Stomach (tissue), 4 donors: ENCODE results near the gene ZNF691.

ENCODE experiments used
- POLR2A ChIP-seq, 4 donors: fragments of 450-650 bp; IDR thresholded peaks; one replicate each; pipeline ENCODE4 v1.6.1; 2016; ENCODE audit warnings: antibody characterized with exemption in 4 of 4, control low read depth in 2 of 4, mild to moderate bottlenecking in 1 of 4, moderate library complexity in 1 of 4
- TF ChIP-seq, protein P1 (sequence below), 7 experiments: fragments of 450-650 bp in 4 of 7; fragments of 200-600 bp in 3 of 7; sonication (generic) in 3 of 7; IDR thresholded peaks; one replicate each; pipeline ENCODE4 v1.5.1; 2016 to 2019; ENCODE audit warnings: antibody characterized with exemption in 7 of 7, control low read depth in 2 of 7, mild to moderate bottlenecking in 1 of 7

DNA sequence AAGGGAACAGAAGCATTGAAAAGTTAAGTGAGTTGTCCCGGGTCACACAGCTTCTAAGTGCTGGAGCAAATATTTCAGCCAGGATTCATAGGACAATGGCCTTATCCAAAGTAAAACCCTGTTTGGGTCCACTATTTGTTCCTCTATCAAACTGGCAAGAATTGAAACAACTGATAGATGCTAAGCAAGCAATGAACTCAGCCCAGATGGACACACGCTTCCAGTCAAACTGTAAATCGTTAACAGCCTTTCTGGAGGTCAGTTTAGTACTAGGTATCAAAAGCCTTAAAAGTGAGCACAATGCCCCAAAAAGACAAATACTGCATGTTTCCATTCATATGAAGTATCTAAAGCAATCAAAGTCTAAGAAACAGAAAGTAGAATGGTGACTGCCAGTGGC, 28.4 kb upstream of the ZNF691 start:
- TF ChIP-seq, protein P1, sequence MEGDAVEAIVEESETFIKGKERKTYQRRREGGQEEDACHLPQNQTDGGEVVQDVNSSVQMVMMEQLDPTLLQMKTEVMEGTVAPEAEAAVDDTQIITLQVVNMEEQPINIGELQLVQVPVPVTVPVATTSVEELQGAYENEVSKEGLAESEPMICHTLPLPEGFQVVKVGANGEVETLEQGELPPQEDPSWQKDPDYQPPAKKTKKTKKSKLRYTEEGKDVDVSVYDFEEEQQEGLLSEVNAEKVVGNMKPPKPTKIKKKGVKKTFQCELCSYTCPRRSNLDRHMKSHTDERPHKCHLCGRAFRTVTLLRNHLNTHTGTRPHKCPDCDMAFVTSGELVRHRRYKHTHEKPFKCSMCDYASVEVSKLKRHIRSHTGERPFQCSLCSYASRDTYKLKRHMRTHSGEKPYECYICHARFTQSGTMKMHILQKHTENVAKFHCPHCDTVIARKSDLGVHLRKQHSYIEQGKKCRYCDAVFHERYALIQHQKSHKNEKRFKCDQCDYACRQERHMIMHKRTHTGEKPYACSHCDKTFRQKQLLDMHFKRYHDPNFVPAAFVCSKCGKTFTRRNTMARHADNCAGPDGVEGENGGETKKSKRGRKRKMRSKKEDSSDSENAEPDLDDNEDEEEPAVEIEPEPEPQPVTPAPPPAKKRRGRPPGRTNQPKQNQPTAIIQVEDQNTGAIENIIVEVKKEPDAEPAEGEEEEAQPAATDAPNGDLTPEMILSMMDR (IDR thresholded peaks at IDR 0.05) = no peak
- TF ChIP-seq POLR2A (IDR thresholded peaks at IDR 0.05) = no peak
